ENCODE measurements around the gene MORF4L1.

Gene MORF4L1

GRCh38 chr15:78915341-78916087 lies 42.8 kb downstream of the MORF4L1 start:
- no peak for DNase-seq (ENCODE audit: low read depth)
- TF ChIP-seq, protein P1, sequence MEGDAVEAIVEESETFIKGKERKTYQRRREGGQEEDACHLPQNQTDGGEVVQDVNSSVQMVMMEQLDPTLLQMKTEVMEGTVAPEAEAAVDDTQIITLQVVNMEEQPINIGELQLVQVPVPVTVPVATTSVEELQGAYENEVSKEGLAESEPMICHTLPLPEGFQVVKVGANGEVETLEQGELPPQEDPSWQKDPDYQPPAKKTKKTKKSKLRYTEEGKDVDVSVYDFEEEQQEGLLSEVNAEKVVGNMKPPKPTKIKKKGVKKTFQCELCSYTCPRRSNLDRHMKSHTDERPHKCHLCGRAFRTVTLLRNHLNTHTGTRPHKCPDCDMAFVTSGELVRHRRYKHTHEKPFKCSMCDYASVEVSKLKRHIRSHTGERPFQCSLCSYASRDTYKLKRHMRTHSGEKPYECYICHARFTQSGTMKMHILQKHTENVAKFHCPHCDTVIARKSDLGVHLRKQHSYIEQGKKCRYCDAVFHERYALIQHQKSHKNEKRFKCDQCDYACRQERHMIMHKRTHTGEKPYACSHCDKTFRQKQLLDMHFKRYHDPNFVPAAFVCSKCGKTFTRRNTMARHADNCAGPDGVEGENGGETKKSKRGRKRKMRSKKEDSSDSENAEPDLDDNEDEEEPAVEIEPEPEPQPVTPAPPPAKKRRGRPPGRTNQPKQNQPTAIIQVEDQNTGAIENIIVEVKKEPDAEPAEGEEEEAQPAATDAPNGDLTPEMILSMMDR (IDR thresholded peaks at IDR 0.05; ENCODE audit: insufficient read depth, low read depth, low read length, missing control alignments): no peak
- H3K4me3 ChIP-seq (ENCODE audit: low read depth, low read length): no peak overlapping the region

DNA sequence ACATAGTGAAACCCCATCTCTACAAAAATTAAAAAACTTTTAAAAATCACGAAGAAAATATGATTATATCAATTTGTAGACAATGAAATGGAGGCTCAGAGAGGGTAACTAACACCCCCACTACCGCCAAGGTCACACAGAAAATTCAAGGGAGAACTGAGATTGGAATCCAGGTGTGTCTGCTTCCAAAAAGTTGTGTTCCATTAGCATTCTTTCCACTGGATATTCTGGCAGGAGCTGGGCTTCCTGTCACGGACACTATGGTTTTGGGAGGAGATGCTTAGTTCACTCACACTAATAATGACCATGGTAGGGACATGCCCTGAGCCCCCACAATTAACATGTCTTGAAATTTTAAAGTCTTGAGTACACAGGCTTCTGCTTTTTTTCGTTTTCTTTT lies 43.4 kb downstream of the MORF4L1 start:
- no peak for DNase-seq (ENCODE audit: low read depth)
- H3K4me3 ChIP-seq (ENCODE audit: low read depth, low read length): no peak overlapping the region
- TF ChIP-seq, protein P1 (IDR thresholded peaks at IDR 0.05; ENCODE audit: insufficient read depth, low read depth, low read length, missing control alignments): no peak

DNA sequence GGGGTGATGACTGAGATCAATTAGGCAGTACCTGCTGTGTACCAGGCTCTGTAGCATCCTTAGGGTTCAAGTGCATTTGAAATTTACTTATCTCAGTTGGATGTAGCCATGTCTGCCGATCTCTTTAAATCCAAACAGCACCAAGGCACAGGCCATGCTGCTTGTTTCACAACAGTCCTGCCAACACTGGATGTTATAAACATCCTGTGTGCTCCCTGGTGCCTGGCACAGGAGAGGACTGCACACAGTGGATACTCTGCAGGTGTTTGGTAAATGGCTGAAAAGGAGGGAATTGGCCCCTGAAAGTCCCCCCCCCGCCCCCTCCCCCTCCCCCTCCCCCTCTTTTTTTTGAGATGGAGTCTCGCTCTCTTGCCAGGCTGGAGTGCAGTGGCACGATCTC lies 45.2 kb downstream of the MORF4L1 start:
- TF ChIP-seq, protein P1 (IDR thresholded peaks at IDR 0.05; ENCODE audit: insufficient read depth, low read depth, low read length, missing control alignments): no peak
- no peak for DNase-seq (ENCODE audit: low read depth)

GRCh38 chr15:78921517-78921916 lies 48.8 kb downstream of the MORF4L1 start:
- no peak overlapping the region for H3K4me3 ChIP-seq (ENCODE audit: low read depth, low read length)
- TF ChIP-seq, protein P1 (IDR thresholded peaks at IDR 0.05; ENCODE audit: insufficient read depth, low read depth, low read length, missing control alignments): no peak
- no peak for DNase-seq (ENCODE audit: low read depth)

More for the DNA sequence above, 45.2 kb downstream of the MORF4L1 start:
- H3K4me3 ChIP-seq (ENCODE audit: low read depth, low read length): no peak overlapping the region

GRCh38 chr15:78921940-78922339 lies 49.2 kb downstream of the MORF4L1 start:
- TF ChIP-seq, protein P1 (IDR thresholded peaks at IDR 0.05; ENCODE audit: insufficient read depth, low read depth, low read length, missing control alignments): no peak
- H3K4me3 ChIP-seq (ENCODE audit: low read depth, low read length): no peak overlapping the region
- no peak for DNase-seq (ENCODE audit: low read depth)

DNA sequence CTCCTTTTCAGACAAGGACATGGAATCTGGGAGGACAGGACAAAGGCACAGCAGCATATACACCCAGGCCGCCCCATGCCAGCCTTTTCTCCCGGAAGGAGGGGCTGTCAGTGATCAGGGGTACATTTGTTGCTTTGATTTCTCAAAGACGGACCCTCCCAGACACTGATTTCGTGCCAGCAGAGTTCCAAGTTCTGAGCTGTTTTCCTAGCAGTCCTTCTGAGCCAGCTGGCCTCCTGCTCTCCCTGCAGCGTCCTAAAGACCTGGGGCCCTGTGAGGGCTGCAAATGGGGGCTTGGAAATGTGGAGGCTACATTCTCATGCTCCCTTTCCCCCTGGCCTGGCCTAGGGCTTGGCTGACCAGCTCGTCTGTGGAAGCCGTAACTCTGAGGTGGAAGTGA lies 49.8 kb downstream of the MORF4L1 start:
- TF ChIP-seq, protein P1 (IDR thresholded peaks at IDR 0.05; ENCODE audit: insufficient read depth, low read depth, low read length, missing control alignments): no peak
- no peak for DNase-seq (ENCODE audit: low read depth)
- no peak overlapping the region for H3K4me3 ChIP-seq (ENCODE audit: low read depth, low read length)

DNA sequence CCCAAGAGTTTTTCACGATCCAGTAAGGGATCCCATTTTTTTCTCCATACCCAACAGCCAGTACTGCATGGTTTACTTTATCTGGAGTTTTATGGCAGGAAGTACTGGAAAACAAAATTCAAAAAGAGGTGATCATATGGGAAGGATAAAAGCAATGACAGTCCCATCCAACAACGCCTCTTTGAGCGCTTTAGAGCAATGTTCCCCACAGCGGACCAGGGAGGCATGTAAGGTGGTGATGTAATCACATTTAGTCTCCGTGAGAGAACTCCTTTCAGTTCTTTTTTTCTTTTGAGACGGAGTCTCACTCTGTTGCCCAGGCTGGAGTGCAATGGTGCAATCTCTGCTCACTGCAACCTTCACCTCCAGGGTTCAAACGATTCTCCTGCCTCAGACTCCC lies 50.3 kb downstream of the MORF4L1 start:
- no peak for DNase-seq (ENCODE audit: low read depth)
- H3K4me3 ChIP-seq (ENCODE audit: low read depth, low read length): no peak overlapping the region
- TF ChIP-seq, protein P1 (IDR thresholded peaks at IDR 0.05; ENCODE audit: insufficient read depth, low read depth, low read length, missing control alignments): no peak
